ENCODE results near the gene AKT1S1. TPM values are rescaled to one million over a fixed set of nuclear protein-coding genes. Genes with fewer than 3 reads are reported as not detected.

The AKT1S1 gene
- total and polyA plus RNA-seq, 2 donors from 2014 or later: 33.7 to 47.2 TPM

DNA sequence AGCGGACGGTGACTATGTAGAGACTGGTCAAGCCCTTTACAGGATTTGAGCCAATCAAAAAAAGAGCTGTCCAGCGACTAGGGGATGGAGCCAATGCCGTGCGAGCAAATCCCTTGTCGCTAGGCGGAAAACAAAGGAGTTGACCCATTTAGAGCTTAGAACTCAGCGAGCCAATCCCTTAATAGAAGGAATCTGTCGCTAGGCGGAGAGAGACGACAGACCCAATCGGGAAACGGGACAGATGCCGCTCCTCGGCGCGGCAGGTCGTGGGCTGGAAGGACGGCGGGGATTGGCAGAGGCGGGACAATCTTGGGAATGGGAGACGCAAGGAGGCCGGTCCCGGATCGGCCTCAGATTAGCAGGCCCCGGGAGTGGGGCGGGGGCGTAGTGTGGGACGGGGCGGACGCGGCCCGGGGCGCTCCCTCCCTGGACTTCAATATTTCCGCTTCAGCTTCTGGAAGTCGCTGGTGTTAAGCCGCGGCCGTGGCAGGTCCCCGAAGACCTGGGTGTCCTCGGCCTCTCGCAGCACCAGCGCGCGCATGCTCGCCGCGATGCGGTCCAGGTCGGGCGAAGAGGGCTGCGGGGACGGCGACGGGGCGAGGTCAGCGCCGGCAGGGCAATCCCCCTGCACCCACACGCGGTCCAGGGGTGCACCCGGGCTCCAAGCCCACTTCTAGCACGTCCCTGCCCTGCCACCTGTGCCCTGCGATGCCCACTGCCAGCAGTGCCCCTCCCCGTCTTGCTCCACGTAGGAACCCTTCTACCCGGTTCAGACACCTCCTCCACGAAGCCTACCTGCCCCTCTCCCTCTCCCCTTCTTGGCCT, 7.5 kb downstream of the AKT1S1 start:
- peak; percentile 99 for FAIRE-seq
- intact Hi-C loops (cut with DNase I): no loop called here
- Histone ChIP-seq H3K27ac (ENCODE audit: low read depth in 2 of 2, low read length in 2 of 2) (peak overlapping the region; percentile 93 to 94), H3K27me3 (ENCODE audit: control insufficient read depth, insufficient read depth, low read length) (no peaks in the 10 kb centered on the region), H3K4me1 (ENCODE audit: control insufficient read depth in 2 of 3, insufficient read depth in 2 of 3, low read depth in 1 of 3, low read length in 3 of 3) (peaks cover 2 to 31% (median 16%) of the 10 kb centered on the region in 3 donors), H3K4me3 (ENCODE audit: low read length in 3 of 3) (peak overlapping the region; percentile 62 to 75 (median 71)), H3K36me3 (ENCODE audit: control insufficient read depth in 2 of 3, insufficient read depth in 3 of 3, low read length in 3 of 3) (peaks cover 1 to 7% (median 3%) of the 10 kb centered on the region in 3 donors), H3K9me3 (ENCODE audit: control insufficient read depth in 2 of 3, insufficient read depth in 1 of 3, low read length in 3 of 3) (no peaks in the 10 kb centered on the region), H3K9ac (ENCODE audit: low read length in 3 of 3) (peak overlapping the region; percentile 55 to 79 (median 77))
- peak; percentile 98 to 100 (median 99) for DNase-seq
- TF ChIP-seq, protein P1, sequence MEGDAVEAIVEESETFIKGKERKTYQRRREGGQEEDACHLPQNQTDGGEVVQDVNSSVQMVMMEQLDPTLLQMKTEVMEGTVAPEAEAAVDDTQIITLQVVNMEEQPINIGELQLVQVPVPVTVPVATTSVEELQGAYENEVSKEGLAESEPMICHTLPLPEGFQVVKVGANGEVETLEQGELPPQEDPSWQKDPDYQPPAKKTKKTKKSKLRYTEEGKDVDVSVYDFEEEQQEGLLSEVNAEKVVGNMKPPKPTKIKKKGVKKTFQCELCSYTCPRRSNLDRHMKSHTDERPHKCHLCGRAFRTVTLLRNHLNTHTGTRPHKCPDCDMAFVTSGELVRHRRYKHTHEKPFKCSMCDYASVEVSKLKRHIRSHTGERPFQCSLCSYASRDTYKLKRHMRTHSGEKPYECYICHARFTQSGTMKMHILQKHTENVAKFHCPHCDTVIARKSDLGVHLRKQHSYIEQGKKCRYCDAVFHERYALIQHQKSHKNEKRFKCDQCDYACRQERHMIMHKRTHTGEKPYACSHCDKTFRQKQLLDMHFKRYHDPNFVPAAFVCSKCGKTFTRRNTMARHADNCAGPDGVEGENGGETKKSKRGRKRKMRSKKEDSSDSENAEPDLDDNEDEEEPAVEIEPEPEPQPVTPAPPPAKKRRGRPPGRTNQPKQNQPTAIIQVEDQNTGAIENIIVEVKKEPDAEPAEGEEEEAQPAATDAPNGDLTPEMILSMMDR (IDR thresholded peaks at IDR 0.05; ENCODE audit: borderline replicate concordance, extremely low read depth, insufficient read depth): no peak

- DNase-seq (no peak), FAIRE-seq (no peak)
- H3K4me1 ChIP-seq (ENCODE audit: control insufficient read depth in 2 of 3, insufficient read depth in 2 of 3, low read depth in 1 of 3, low read length in 3 of 3): peaks cover 2 to 31% (median 16%) of the 10 kb centered on the region in 3 donors
- peak overlapping the region; percentile 28 to 75 (median 60) for H3K4me3 ChIP-seq (ENCODE audit: low read length in 3 of 3)
- H3K9ac ChIP-seq (ENCODE audit: low read length in 3 of 3): peak overlapping the region in 1 of 3 donors; percentile 47
- H3K36me3 ChIP-seq (ENCODE audit: control insufficient read depth in 2 of 3, insufficient read depth in 3 of 3, low read length in 3 of 3): peaks cover 6 to 7% (median 7%) of the 10 kb centered on the region in 3 donors
- no peaks in the 10 kb centered on the region for H3K9me3 ChIP-seq (ENCODE audit: control insufficient read depth in 2 of 3, insufficient read depth in 1 of 3, low read length in 3 of 3)
- no peaks in the 10 kb centered on the region for H3K27me3 ChIP-seq (ENCODE audit: control insufficient read depth, insufficient read depth, low read length)
- H3K27ac ChIP-seq (ENCODE audit: low read depth in 2 of 2, low read length in 2 of 2): peak overlapping the region; percentile 79 to 94
- intact Hi-C loops (cut with DNase I): no loop called here
- TF ChIP-seq, protein P1 (IDR thresholded peaks at IDR 0.05; ENCODE audit: borderline replicate concordance, extremely low read depth, insufficient read depth): no peak
Measured at GRCh38 chr19:49869009-49869483, 8.1 kb downstream of the AKT1S1 start.

DNA sequence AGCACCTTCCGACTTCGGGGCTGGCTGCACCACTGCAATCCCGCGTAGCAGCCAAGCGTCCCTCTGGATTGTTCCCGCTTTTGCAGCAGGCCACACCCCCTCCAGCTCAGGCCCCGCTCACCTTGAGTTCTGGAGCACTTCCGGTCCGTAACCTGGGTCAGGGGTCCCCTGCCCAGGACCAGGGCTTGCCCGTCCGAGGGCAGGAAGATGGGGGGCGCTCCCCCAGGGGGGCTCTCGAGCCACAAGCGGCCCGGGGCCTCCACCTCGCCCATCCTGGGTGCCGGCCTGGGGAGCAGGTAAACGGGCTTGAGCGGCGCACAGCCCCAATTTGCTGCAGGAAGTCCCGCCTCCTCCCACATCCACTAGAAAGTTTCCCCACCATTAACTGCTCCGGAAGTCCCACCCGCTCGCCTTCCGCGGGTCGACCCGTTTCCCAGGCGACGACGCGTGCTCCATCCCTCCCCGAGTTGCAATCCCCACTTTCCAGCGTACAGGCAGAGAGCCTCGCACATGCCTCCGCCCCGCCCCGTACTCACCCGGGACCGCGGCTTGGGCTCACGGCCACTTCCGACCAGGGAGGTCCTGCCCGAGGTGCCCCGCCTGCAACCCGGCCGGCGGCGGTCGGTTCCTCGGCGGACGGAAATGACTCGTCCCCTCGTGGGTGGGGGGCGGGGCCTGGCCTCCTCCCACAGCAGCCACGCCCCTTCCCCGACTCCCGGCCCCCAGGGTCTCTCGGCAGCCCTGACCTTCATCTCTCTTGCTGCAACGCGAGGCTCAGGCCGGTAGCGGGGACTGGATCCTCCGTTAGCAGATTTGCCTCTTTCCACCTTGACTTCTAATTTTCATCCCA, 10.0 kb downstream of the AKT1S1 start, which contains the start of gene PNKP:
TSS of gene PNKP (minus strand) at position 644 of the 850 bp plus-strand sequence. CDS start at position 272, 372 bp downstream.
- FAIRE-seq (no peak), DNase-seq (peak; percentile 94 to 98 (median 96))
- peak within 1 kb of the TSS; percentile 79 to 89 (median 82) for H3K4me3 ChIP-seq (ENCODE audit: low read length in 3 of 3)
- H3K36me3 ChIP-seq (ENCODE audit: control insufficient read depth in 2 of 3, insufficient read depth in 3 of 3, low read length in 3 of 3): peaks cover 6 to 18% (median 11%) of the 10 kb centered on the region in 3 donors
- H3K4me1 ChIP-seq (ENCODE audit: control insufficient read depth in 2 of 3, insufficient read depth in 2 of 3, low read depth in 1 of 3, low read length in 3 of 3): peaks cover 2 to 31% (median 16%) of the 10 kb centered on the region in 3 donors
- no peaks in the 10 kb centered on the region for H3K27me3 ChIP-seq (ENCODE audit: control insufficient read depth, insufficient read depth, low read length)
- intact Hi-C loops (cut with DNase I): no loop called here
- peak within 1 kb of the TSS; percentile 94 to 97 for H3K27ac ChIP-seq (ENCODE audit: low read depth in 2 of 2, low read length in 2 of 2)
- H3K9me3 ChIP-seq (ENCODE audit: control insufficient read depth in 2 of 3, insufficient read depth in 1 of 3, low read length in 3 of 3): no peaks in the 10 kb centered on the region
- TF ChIP-seq, protein P1 (IDR thresholded peaks at IDR 0.05; ENCODE audit: borderline replicate concordance, extremely low read depth, insufficient read depth): peak; percentile 0
- H3K9ac ChIP-seq (ENCODE audit: low read length in 3 of 3): peak within 1 kb of the TSS; percentile 54 to 72 (median 69)

All from kidney (tissue), 14 donors.